ENCODE results near the gene ACSL1. TPM values are rescaled to one million over a fixed set of nuclear protein-coding genes. Genes with fewer than 3 reads are reported as not detected.

ACSL1 gene
- total RNA-seq, 2 donors from 2014 or later = 23.3 to 80.4 TPM

GRCh38 chr4:184849185-184849584, 23.4 kb upstream of the ACSL1 start:
- Histone ChIP-seq H3K27me3 (no peaks in the 10 kb centered on the region), H3K4me1 (no peaks in the 10 kb centered on the region), H3K4me3 (no peak overlapping the region), H3K27ac (no peak overlapping the region), H3K9me3 (no peaks in the 10 kb centered on the region), H3K36me3 (no peaks in the 10 kb centered on the region), H3K9ac (ENCODE audit: low read depth in 2 of 2, low read length in 2 of 2) (no peak overlapping the region)
- no peak for TF ChIP-seq CTCF (IDR thresholded peaks at IDR 0.05)
- intact Hi-C loops (cut with DNase I) = no loop called here
- no peak for DNase-seq

GRCh38 chr4:184848510-184848909, 22.7 kb upstream of the ACSL1 start:
- DNase-seq = no peak
- no peak overlapping the region for H3K27ac ChIP-seq
- intact Hi-C loops (cut with DNase I) = no loop called here

GRCh38 chr4:184846531-184846930, 20.8 kb upstream of the ACSL1 start:
- Histone ChIP-seq H3K9ac (ENCODE audit: low read depth in 2 of 2, low read length in 2 of 2) (no peak overlapping the region), H3K27ac (no peak overlapping the region)

More at GRCh38 chr4:184848510-184848909, 22.7 kb upstream of the ACSL1 start:
- Histone ChIP-seq H3K36me3 (no peaks in the 10 kb centered on the region), H3K27me3 (no peaks in the 10 kb centered on the region), H3K9ac (ENCODE audit: low read depth in 2 of 2, low read length in 2 of 2) (no peak overlapping the region), H3K9me3 (no peaks in the 10 kb centered on the region), H3K4me1 (no peaks in the 10 kb centered on the region), H3K4me3 (no peak overlapping the region)
- no peak for TF ChIP-seq CTCF (IDR thresholded peaks at IDR 0.05)

GRCh38 chr4:184845367-184846021, 19.7 kb upstream of the ACSL1 start:
- TF ChIP-seq CTCF (IDR thresholded peaks at IDR 0.05) = no peak
- no peak overlapping the region for H3K4me3 ChIP-seq
- H3K27ac ChIP-seq = no peak overlapping the region
- no peaks in the 10 kb centered on the region for H3K27me3 ChIP-seq
- no peaks in the 10 kb centered on the region for H3K9me3 ChIP-seq
- no peak overlapping the region for H3K9ac ChIP-seq (ENCODE audit: low read depth in 2 of 2, low read length in 2 of 2)
- no peaks in the 10 kb centered on the region for H3K36me3 ChIP-seq
- H3K4me1 ChIP-seq = no peaks in the 10 kb centered on the region
- intact Hi-C loops (cut with DNase I) = no loop called here
- no peak for DNase-seq

More at GRCh38 chr4:184846531-184846930, 20.8 kb upstream of the ACSL1 start:
- no peak overlapping the region for H3K4me3 ChIP-seq
- H3K9me3 ChIP-seq = no peaks in the 10 kb centered on the region
- no peak for DNase-seq
- H3K27me3 ChIP-seq = no peaks in the 10 kb centered on the region
- intact Hi-C loops (cut with DNase I) = no loop called here
- no peak for TF ChIP-seq CTCF (IDR thresholded peaks at IDR 0.05)
- H3K4me1 ChIP-seq = no peaks in the 10 kb centered on the region
- no peaks in the 10 kb centered on the region for H3K36me3 ChIP-seq

- no peak for TF ChIP-seq CTCF (IDR thresholded peaks at IDR 0.05)
- Histone ChIP-seq H3K4me1 (no peaks in the 10 kb centered on the region), H3K4me3 (no peak overlapping the region), H3K27me3 (no peaks in the 10 kb centered on the region), H3K36me3 (no peaks in the 10 kb centered on the region), H3K9ac (ENCODE audit: low read depth in 2 of 2, low read length in 2 of 2) (no peak overlapping the region), H3K9me3 (no peaks in the 10 kb centered on the region), H3K27ac (no peak overlapping the region)
- intact Hi-C loops (cut with DNase I) = no loop called here
- DNase-seq = no peak
Observed at GRCh38 chr4:184844742-184845141, 19.0 kb upstream of the ACSL1 start.
